HG02623 (cell line): ENCODE measurements around the gene EXO5.
"Not testable (repeated sequence)": the region's sequence is repeated elsewhere in the genome, so short reads cannot be mapped to it uniquely, and the experiment has no call there.

Experiments used
- ATAC-seq: cut with Tn5 transposase; IDR thresholded peaks from one replicate; pipeline ENCODE4 v1.9.1; 2021; ENCODE audit warnings: moderate library complexity; ENCODE audit not compliant: unreplicated experiment

EXO5 gene, protein sequence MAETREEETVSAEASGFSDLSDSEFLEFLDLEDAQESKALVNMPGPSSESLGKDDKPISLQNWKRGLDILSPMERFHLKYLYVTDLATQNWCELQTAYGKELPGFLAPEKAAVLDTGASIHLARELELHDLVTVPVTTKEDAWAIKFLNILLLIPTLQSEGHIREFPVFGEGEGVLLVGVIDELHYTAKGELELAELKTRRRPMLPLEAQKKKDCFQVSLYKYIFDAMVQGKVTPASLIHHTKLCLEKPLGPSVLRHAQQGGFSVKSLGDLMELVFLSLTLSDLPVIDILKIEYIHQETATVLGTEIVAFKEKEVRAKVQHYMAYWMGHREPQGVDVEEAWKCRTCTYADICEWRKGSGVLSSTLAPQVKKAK

GRCh38 chr1:40508375-40509341 lies at the start of gene EXO5:
Gene EXO5, plus strand, starts transcription at chr1:40508767. Its CDS starts 5,778 bp downstream, at chr1:40514545.
- peak; percentile 75 for ATAC-seq

GRCh38 chr1:40462956-40463590 lies 45.5 kb upstream of the EXO5 start:
- no peak for ATAC-seq

- no peak for ATAC-seq
Observed at GRCh38 chr1:40469327-40469726, 39.2 kb upstream of the EXO5 start.

- no peak for ATAC-seq
Observed at GRCh38 chr1:40475268-40475667, 33.3 kb upstream of the EXO5 start.

GRCh38 chr1:40476924-40477677 lies 31.5 kb upstream of the EXO5 start, which contains the start of gene ZFP69:
Gene ZFP69, plus strand, starts transcription at chr1:40477290. Its CDS starts 2,072 bp downstream, at chr1:40479362.
- peak; percentile 73 for ATAC-seq

GRCh38 chr1:40477678-40478053 lies 30.9 kb upstream of the EXO5 start:
- ATAC-seq = no peak

DNA sequence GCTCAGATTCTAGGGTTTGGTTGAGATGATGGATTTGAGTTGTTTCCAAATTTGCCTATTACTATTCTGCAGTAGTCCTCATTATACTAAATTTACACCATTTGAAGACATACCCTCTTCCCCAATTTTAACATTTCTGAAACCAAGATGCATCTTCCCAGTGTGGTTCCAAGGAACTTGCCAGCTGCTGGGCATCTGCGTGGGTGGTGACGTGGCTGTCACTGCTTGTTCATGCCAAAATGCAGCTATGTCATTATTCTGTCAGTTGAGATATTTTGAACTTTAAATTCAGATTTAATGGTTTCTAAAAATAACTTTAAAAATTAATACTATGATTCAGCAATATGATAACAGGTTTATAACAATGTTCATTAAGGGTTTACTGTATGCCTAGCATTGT lies 30.3 kb upstream of the EXO5 start:
- ATAC-seq = no peak

- no peak for ATAC-seq
Observed at GRCh38 chr1:40479156-40479555, 29.4 kb upstream of the EXO5 start.

DNA sequence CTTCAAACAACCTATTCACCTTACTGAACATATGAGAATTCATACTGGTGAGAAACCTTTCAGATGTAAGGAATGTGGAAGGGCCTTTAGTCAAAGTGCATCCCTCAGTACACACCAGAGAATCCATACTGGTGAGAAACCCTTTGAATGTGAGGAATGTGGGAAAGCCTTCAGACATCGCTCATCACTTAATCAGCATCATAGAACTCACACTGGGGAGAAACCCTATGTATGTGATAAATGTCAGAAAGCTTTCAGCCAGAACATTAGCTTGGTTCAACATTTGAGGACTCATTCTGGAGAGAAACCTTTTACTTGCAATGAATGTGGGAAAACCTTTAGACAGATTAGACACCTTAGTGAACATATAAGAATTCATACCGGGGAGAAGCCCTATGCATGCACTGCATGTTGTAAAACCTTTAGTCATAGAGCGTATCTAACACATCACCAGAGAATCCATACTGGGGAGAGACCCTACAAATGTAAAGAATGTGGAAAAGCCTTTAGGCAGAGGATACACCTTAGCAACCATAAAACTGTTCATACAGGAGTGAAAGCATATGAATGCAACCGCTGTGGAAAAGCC lies 13.2 kb upstream of the EXO5 start:
- no peak for ATAC-seq

GRCh38 chr1:40502651-40503050 lies 5.9 kb upstream of the EXO5 start:
- ATAC-seq = not testable (repeated sequence)

- no peak for ATAC-seq
Observed at GRCh38 chr1:40507973-40508372, 594 bp upstream of the EXO5 start.

DNA sequence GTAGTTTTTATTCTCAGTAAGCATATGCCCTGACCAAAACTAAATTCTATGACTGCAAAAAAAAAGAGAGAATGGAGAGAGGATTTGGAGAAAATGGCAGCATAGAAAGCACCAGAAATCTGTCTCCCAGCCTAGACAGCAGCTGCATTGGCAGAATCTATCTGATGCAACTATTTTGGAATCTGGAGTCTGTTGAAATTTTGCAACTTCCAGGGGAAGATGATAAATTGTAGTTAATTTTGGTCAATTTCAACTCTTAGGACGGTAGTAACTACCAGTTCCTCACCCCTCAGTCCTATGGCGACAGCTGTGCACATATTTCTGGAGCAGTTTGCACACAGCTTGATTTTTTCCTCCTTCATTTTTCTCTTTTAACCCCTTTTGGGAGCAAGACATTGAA lies 10.9 kb downstream of the EXO5 start:
- no peak for ATAC-seq

DNA sequence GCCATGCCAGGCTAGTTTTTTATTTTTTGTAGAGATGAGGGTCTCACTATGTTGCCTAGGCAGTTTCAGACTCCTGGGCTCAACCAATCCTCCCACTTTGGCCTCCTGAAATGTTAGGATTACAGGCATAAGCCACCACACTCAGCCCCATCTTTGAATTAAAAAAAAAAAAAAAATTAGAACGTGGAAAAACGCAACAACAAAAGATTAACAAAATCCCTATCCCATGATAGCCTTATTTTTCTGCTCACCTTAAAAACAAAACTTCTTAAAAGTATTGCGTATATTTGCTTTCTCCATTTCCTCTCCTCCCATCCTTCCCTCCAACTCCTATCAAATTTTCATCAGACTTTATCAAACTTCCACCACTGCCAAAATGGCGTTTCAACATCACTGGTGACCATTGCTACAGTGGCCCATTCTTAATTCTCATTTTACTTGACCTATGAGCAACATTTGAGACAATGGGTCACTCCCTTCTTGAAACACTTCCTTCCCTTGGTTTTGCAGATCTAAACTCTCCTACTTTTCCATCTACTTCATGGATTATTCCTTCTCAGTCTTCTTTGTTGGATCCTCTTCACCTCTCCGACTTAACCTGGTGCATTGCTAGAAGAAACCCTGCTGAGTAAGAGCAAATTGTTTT lies 22.3 kb downstream of the EXO5 start:
- no peak for ATAC-seq

GRCh38 chr1:40531381-40532061 lies 23.0 kb downstream of the EXO5 start, which contains the start of gene ZNF684:
Gene ZNF684, plus strand, starts transcription at chr1:40531637. Its CDS starts 1,530 bp downstream, at chr1:40533167.
- ATAC-seq = peak; percentile 98

- no peak for ATAC-seq
Observed at GRCh38 chr1:40532062-40532389, 23.5 kb downstream of the EXO5 start.

- ATAC-seq = no peak
Observed at GRCh38 chr1:40532844-40533424, 24.4 kb downstream of the EXO5 start.

DNA sequence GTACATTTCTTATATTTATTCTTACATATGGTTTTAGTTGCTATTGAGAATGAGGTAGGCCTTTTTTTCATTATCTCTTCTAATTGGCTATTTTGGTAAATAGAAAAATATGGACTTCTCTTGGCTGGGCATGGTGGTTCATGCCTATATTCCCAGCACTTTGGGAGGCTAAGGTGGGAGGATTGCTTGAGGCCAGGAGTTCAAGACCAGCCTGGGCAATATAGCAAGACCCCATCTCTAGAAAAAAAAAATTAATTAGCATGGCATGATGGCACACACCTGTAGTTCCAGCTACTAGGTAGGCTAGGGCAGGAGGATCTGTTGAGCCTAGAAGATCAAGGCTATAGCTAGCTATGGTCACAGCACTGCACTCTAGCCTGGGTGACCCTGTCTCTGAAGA lies 26.0 kb downstream of the EXO5 start:
- ATAC-seq = no peak

- no peak for ATAC-seq
Observed at GRCh38 chr1:40535732-40536131, 27.2 kb downstream of the EXO5 start.

- ATAC-seq = no peak
Observed at GRCh38 chr1:40539338-40539737, 30.8 kb downstream of the EXO5 start.
